Ovary (tissue), 3 donors: Measurements from ENCODE around the gene BRIX1.

Source experiments
- CTCF ChIP-seq, 3 donors: fragments of 450-650 bp in 2 of 3; fragments of 200-600 bp in 1 of 3; IDR thresholded peaks; one replicate each; pipeline versions ENCODE4 v1.5.1 to v1.8.0; 2016 to 2022; ENCODE audit warnings: antibody characterized with exemption in 3 of 3, mild to moderate bottlenecking in 1 of 3
- POLR2A ChIP-seq: fragments of 450-650 bp; IDR thresholded peaks from one replicate; pipeline ENCODE4 v1.6.1; 2017; ENCODE audit warnings: antibody characterized with exemption, mild to moderate bottlenecking, moderate library complexity
- donor health status: DM: no; HTN: no; CAD: no.

GRCh38 chr5:34941936-34942335 lies 26.4 kb downstream of the BRIX1 start:
- TF ChIP-seq POLR2A (no peak), CTCF (IDR thresholded peaks at IDR 0.05) (no peak)
